GM13976 (cell line): ENCODE results near the gene SPAG16.

Experiments
- DNase-seq: peaks from one replicate; pipeline ENCODE4 v3.0.0; 2012; ENCODE audit warnings: low spot score
- CTCF ChIP-seq: IDR thresholded peaks from 2 replicates; pipeline ENCODE4 v1.5.1; 2012; ENCODE audit warnings: borderline replicate concordance, mild to moderate bottlenecking; ENCODE audit not compliant: insufficient read depth; ENCODE audit errors: extremely low read depth, missing control alignments, control extremely low read depth
- in situ Hi-C: fragments of 300-500 bp; cut with MboI; formaldehyde crosslinking; loops from one replicate; pipeline ENCODE4 v1.12.0; 2022; ENCODE audit warnings: low sequenced_read_pairs, mixed read lengths, inconsistent platforms; ENCODE audit not compliant: unreplicated experiment

SPAG16 gene

GRCh38 chr2:214064471-214064870, 780.2 kb downstream of the SPAG16 start:
- in situ Hi-C loops, result no loop called here
- TF ChIP-seq CTCF, result no peak
- DNase-seq, result no peak

DNA sequence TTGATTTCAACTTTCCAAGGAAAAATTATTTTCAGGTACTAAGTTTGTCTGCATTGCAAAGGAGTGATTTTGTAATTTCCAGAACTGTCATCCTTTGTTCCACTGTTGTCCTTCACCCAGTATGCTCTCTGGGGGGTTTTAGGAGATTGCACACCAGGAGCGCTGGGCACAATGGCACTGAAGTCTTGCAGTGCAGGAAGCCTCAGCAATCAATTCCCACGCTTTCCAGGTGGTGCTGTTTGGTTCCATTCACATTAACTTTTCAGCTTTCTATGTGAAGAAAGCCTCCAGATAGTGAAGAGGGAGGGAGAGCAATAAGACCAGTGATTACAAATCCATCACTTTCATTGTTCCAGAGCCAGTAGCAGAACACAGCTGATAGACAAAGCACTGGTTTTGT, 782.6 kb downstream of the SPAG16 start:
- DNase-seq, result no peak
- no peak for TF ChIP-seq CTCF
- in situ Hi-C loops, result no loop called here

- DNase-seq, result no peak
- in situ Hi-C loops, result no loop called here
- TF ChIP-seq CTCF, result no peak
Observed at GRCh38 chr2:214069254-214069653, 785.0 kb downstream of the SPAG16 start.

DNA sequence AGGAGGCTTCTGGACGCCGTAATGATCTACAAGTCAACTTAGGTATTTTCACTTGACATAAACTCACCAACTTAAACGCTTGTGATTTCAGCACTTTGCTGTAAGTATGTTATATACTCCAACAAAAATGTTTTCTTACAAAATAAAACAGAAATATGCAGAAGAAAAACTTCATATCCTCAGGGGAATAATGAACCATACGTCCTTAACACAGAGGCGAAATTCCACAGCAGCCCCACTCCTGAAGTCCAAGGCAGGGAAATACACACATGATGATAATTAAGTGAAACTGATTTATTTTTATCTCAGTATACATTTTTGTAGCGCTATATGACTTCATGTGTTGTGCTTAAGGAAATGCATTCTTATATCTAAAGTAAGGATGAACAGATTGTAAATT, 791.2 kb downstream of the SPAG16 start:
- in situ Hi-C loops, result no loop called here
- TF ChIP-seq CTCF, result no peak

GRCh38 chr2:214076527-214076926, 792.3 kb downstream of the SPAG16 start:
- in situ Hi-C loops, result no loop called here
- TF ChIP-seq CTCF, result no peak
- DNase-seq, result no peak

More for the DNA sequence above, 791.2 kb downstream of the SPAG16 start:
- DNase-seq, result no peak

- no peak for DNase-seq
- in situ Hi-C loops, result no loop called here
- no peak for TF ChIP-seq CTCF
Observed at GRCh38 chr2:214077727-214078126, 793.5 kb downstream of the SPAG16 start.

- no peak for DNase-seq
- in situ Hi-C loops, result no loop called here
- TF ChIP-seq CTCF, result no peak
Observed at GRCh38 chr2:214079032-214079431, 794.8 kb downstream of the SPAG16 start.
